Activated effector memory CD4-positive, alpha-beta T cell treated with Interleukin-2 at 50 U/mL for 16 hours (primary cell): ENCODE data around the gene GINS1.

Experiments used
- DNase-seq: peaks from one replicate; pipeline ENCODE4 v3.0.0-alpha.2; 2020

Gene GINS1

DNA sequence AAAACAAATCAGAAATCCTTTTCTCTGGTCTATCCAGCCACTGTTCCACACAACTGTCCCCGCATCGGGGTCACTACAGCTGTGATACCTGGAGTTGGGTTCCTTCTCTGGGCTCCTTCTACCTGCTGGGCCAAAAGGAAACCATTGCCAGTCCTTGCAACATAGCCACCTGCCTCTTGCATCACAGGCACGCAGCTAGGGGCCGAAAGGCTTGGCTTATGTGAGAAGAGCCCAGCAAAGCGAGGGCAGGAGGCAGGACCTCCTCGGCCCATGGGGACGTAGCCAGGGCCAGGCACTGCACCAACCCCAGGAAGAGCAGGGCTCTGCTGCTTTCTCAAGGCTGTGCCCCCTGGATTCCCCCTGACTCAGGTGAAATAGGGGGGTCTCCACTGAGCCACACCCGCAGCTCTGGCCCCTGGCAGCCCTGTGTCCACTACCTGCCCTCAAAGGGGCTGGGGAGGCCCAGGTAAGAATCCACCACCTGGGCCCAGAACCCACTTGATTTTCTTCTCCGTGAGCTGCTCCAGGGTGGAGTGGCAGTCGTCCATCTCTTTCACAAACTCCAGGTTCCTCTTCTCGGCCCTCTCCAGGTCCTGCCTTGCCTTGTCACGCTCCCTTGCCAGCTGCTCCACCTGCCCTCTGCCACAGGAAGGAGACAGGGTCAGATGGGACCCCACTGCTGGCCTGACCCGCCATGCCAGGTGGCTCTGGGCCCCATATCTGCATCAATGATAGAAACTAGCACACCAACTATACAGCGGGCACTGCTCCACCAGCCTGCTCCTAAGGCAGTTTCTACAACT, 88.9 kb downstream of the GINS1 start:
- no peak for DNase-seq

DNA sequence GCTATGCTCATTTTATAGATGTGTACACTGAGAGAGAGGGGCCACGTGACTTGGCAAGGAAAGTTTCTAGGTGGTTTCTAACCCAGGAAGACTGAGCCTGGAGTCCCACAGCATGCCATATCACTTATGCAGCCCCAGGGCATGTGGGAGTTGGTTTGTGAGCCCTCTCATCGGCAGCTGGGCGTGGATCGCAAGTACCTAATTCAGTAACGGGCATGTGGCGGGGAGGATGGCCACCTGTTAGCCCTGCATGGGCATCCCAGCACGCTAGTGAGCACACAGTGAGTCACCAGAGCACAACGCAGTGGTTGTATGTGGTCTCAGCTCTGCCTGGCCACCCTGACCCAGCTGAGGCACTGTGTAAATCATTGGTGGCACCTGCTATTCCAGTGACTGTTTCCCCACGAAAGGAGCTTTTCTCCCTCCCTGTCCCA, 89.5 kb downstream of the GINS1 start:
- no peak for DNase-seq

DNA sequence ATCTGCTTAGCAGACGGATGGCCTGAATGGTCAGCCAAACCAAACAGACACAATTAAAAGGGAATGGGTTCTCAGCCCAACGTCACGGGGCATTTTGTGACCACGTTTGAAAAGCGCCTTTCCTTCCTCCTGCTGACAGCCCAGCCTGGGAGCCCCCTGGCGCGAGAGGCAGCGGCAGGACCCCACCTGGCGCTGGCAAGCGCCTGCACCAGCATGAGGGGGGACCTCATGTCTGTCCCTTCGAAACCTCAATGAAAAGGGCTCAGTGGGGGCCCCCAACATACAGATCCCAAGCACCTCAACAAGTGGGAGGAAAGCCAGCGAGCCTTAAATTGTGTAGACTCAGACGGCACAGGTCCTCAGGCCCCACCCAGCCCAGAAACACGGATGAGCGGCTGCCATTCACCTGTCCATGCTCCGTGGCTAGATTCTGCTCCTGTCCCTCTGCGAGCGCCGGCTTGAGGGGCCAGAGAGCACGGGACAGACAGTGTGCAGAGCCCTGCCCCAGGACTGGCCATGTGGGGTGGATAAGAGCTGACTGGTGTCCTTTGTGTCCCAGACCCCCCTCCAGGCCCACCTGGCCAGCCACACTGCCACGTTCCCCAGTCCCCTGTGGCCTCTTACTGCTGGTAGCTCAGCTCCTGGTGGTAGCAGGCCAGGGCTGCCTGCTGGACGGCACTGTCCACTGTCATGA, 90.3 kb downstream of the GINS1 start:
- no peak for DNase-seq
